Activated CD4-positive, alpha-beta T cell treated with anti-CD3 and anti-CD28 coated beads, Interleukin-2, amount 50 U/mL, for 4 hours (primary cell): ENCODE results near the gene ANKRD11.

Experiments used
- DNase-seq, 2 experiments: peaks; one replicate each; pipeline ENCODE4 v3.0.0-alpha.2; 2020

The ANKRD11 gene

GRCh38 chr16:89324056-89325010, 166.0 kb downstream of the ANKRD11 start:
- peak; percentile 44 to 46 for DNase-seq

DNA sequence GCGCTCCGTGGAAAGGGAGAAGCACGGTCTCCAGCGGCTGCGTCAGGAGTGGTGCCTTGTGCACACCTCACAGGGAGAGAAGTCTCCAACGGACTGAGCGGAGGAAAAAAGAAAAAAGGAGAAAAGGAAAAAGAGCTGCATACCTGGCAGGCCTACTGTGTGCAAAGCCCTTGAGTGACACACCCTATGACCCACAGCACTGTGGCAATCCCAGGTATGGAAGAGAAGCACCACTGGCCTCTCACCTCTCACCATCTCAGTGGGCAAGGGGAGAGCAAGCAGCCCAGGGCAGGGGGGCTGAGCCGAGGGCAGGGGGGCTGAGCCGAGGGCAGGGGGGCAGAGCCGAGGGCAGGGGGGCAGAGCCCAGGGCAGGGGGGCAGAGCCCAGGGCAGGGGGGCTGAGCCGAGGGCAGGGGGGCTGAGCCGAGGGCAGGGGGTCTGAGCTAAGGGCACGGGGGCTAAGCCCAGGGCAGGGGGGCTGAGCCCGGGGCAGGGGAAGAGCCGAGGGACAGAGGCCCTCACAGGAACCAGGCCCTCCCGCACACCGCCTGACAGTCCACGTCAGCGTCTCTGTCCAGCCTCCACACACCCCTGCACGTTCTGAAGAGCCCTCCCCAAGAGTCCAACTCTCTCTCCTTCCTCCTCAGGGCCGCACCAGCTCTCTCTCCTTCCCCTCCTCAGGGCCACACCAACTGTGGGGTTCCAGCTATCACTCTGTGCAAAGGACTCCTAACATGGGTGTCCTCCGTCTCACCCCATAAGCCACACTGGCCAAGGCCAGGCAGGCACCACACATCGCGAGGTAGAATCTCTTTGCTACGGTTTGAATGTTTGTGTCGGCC, 167.0 kb downstream of the ANKRD11 start:
- no peak for DNase-seq

GRCh38 chr16:89322321-89323119, 167.8 kb downstream of the ANKRD11 start:
- DNase-seq, result no peak

GRCh38 chr16:89320782-89321501, 169.4 kb downstream of the ANKRD11 start:
- no peak for DNase-seq

- DNase-seq, result peak; percentile 24 to 25
Observed at GRCh38 chr16:89319886-89320781, 170.2 kb downstream of the ANKRD11 start.

DNA sequence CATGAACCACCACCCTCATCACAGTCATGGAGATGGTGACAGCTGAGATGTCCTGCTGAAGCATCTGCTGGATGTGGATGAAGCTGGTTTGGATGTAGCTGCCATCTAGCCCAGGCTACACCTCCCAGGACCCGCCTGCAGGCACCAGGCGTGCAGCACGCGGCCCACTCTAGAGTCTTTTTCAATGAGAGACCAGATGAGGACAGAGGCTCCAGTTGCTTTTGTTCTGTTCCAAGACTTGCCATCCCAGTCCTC, 170.8 kb downstream of the ANKRD11 start:
- DNase-seq, result no peak

DNA sequence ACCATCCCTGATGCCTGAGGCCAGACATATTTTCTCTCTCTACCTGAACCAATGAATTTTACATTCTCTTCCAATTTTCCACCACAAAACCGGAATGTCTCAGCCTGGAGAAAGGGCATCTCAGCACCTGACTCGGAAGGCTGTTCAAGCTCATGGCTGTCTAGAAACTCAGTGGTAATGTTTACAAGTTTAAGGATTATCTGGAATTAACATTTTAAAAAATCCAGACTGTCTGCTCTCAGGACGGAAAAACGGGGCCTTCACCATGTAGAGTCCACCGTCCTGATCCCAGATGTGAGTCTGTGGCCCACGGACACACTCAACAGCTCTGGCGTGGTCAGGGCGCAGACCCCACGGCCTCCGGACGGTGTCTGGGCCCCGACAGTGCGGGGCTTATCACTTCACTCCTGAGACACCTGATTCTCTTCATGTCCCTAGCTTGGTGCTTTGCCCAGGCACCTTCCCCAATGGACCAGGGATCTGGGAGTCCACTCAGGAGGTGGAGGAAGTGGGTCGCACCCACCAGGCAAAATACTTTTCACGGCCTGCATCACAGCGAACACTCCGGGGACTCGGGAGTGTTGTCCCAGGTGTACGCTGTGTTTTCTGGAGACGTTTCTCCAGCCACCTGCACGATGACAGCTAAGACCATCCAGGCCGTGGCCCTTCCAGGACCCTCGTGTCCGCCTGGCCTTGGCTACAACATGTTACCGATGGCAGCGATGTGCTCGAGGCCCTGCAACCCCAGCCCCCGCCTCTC, 171.3 kb downstream of the ANKRD11 start:
- no peak for DNase-seq

GRCh38 chr16:89318430-89318758, 172.0 kb downstream of the ANKRD11 start:
- DNase-seq, result no peak

GRCh38 chr16:89317729-89318429, 172.5 kb downstream of the ANKRD11 start:
- no peak for DNase-seq

GRCh38 chr16:89317101-89317671, 173.2 kb downstream of the ANKRD11 start:
- DNase-seq, result no peak

GRCh38 chr16:89316701-89317100, 173.7 kb downstream of the ANKRD11 start:
- DNase-seq, result no peak

GRCh38 chr16:89315791-89316581, 174.4 kb downstream of the ANKRD11 start:
- peak; percentile 64 to 72 for DNase-seq

GRCh38 chr16:89315271-89315670, 175.1 kb downstream of the ANKRD11 start:
- no peak for DNase-seq

DNA sequence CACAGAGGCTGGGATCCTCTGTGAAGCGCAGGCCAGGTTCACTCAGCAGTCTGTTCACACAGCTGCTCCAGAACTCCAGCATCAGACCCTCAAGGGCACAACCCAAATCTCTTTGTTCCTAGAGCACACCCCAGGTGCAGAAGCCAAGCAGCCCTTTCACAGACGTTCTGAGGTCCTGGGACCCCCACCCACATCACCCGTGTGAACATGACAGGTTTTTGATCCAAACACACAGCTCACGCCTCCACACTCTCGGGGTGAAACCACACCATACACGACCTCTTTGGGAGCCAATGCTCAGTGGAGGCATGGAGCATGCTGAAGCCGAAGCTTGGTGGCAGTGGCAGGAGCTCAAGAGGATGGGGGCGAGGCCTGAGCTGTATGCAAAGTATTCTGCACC, 175.5 kb downstream of the ANKRD11 start:
- no peak for DNase-seq

DNA sequence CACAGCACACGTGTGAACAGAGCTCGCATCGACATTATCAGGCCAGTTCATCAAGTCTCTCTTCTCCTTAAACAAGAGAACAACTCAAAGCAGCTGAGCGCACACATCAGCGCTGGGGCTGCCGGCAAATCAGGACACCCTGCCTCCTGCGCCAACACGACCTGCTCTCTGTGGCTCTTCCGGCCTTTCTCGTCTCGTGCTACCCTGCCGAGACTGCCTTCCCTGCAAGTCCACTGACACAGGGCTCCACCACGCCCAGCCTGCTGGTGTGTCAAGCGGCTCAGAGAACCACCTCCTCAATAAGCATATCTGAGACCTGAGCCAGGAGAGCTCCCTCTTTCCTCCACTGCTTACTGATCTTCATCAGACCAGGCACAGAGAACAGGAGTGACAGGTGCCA, 176.0 kb downstream of the ANKRD11 start:
- DNase-seq, result peak; percentile 29 to 32

- no peak for DNase-seq
Observed at GRCh38 chr16:89313583-89313982, 176.8 kb downstream of the ANKRD11 start.

DNA sequence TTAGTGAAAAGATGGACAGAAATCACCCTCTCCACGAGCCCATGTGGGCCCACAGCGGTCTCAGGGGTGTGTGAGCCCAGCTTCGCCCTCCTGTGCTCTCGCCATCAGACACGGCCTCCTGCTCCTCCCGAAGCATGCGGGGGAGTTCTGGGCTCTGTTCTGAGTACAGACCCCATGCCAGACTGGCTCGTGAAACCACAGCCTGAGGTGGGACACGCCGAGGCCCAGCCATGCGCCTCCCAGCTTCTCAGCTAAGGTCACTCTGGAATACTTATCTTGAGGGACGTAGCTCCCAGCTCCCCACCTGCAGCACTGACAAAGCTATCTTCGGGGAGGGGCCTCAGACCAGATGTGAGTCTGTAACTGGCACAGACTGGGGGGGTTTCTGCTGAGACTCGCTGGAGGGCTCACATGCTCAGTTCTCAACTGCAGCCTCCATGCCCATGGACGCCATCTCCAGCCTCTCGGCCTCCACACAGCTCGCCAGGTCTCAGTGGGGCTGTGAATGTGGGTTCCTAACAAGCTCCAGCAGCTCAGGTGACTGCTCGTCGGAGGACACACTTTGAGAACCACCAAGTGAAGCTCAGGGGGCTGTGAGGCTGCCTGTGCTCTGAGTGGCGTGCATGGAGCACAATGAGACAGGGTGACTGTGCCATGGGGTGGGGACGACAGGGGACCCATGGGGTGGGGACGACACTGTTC, 177.6 kb downstream of the ANKRD11 start:
- no peak for DNase-seq

DNA sequence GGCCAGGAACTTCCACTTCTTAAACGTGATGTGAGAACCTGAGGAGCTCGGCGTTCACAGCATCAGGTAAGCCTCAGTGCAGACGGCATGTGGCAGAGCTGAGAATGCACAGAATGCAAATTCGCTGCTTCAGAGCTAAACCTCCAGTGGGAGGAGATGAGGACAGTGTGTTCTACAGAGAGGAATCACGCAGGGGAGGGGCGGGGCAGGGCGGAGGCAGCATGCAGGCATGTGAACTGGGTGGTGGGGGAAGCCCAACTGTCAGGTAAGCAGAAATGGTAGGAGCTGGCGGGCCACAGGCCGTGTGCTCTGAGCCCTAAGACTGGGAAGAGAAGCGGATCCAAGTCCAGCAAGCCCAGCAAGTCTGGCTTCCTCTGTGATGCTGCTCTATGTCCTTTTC, 178.2 kb downstream of the ANKRD11 start:
- DNase-seq, result no peak
